H1 (cell line): ENCODE results near the gene ASXL1. TPM values are rescaled to one million over a fixed set of nuclear protein-coding genes. Genes with fewer than 3 reads are reported as not detected.

ENCODE experiments used
- HDAC2 ChIP-seq, 2 experiments: fragments of 300-600 bp in 1 of 2; sonication (generic) in 1 of 2; IDR thresholded peaks; 2 replicates each; pipeline ENCODE4 v1.6.1; 2011 to 2012; ENCODE audit warnings: low read depth in 2 of 2, low read length in 2 of 2, mild to moderate bottlenecking in 2 of 2, moderate library complexity in 2 of 2, borderline replicate concordance in 1 of 2, inconsistent platforms in 1 of 2
- polyA plus RNA-seq, 7 experiments: library from polyadenylated mRNA; depleted of rRNA in 3 of 7; stranded (reverse) in 5 of 7; unstranded in 2 of 7; fragments of >200 nt in 5 of 7; fragments of 200-250 nt in 2 of 7; gene quantifications; 1 replicate in 5 of 7; 2 replicates in 1 of 7; 4 replicates in 1 of 7; pipeline versions ENCODE4 v1.2.1 to v1.2.3, GENCODE V29; 2011 to 2013; ENCODE audit warnings: missing spikeins in 2 of 7, mixed read lengths in 2 of 7
- total RNA-seq: library from RNA; stranded (reverse); fragmentation: NEBNext Ultra II Directional; extraction: Animal tissue kit (Norgen Biotek cat#: 25700); gene quantifications from 2 replicates; pipeline ENCODE4 v1.2.1, GENCODE V29; 2021

Gene ASXL1
- total and polyA plus RNA-seq, 2 of the 8 experiments (the other 6 are each of a cell fraction or from before 2014, with no cell fraction given), result 10.6 to 26.5 TPM

GRCh38 chr20:32319100-32319499 lies 39.0 kb upstream of the ASXL1 start (continued):
- TF ChIP-seq HDAC2 (IDR thresholded peaks at IDR 0.05; ENCODE audit: borderline replicate concordance in 1 of 2, low read depth in 2 of 2, low read length in 2 of 2), result no peak
